ENCODE data around the gene SLFN11. TPM values are rescaled to one million over a fixed set of nuclear protein-coding genes. Genes with fewer than 3 reads are reported as not detected.
"Not testable (repeated sequence)": the region's sequence is repeated elsewhere in the genome, so short reads cannot be mapped to it uniquely, and the experiment has no call there.

Gene SLFN11
- total and polyA plus RNA-seq, 12 donors: 4.3 to 25.7 (median 17.1) TPM

DNA sequence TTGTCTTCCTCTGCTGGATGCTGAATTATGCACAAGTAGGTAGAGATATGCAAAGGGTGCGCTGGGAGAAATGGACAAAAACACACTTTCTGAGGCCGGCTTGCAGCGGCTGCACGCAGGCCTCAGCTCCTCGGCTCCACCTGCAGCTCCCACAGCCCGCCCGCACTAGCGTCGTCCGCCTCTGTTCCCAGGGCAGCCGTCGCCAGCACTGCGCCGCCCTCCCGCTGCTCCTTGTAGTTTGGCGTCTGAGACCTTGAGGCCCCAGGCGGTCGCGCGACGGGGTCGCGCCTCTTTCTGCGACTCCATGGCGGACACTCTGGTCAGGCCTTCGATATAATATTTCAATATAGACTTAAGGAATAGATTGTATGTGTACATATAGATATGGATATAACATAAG, 34.1 kb upstream of the SLFN11 start:
- H3K4me3 ChIP-seq: no peak overlapping the region
- 87 to 90% methylated on average over 23 to 26 of the region's 26 CpGs for WGBS, 2 donors
- DNase-seq: no peak
- peaks cover 0 to 79% (median 14%) of the 10 kb centered on the region in 9 donors for H3K36me3 ChIP-seq
- TF ChIP-seq, protein P1, sequence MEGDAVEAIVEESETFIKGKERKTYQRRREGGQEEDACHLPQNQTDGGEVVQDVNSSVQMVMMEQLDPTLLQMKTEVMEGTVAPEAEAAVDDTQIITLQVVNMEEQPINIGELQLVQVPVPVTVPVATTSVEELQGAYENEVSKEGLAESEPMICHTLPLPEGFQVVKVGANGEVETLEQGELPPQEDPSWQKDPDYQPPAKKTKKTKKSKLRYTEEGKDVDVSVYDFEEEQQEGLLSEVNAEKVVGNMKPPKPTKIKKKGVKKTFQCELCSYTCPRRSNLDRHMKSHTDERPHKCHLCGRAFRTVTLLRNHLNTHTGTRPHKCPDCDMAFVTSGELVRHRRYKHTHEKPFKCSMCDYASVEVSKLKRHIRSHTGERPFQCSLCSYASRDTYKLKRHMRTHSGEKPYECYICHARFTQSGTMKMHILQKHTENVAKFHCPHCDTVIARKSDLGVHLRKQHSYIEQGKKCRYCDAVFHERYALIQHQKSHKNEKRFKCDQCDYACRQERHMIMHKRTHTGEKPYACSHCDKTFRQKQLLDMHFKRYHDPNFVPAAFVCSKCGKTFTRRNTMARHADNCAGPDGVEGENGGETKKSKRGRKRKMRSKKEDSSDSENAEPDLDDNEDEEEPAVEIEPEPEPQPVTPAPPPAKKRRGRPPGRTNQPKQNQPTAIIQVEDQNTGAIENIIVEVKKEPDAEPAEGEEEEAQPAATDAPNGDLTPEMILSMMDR (IDR thresholded peaks at IDR 0.05): no peak
- no peaks in the 10 kb centered on the region for H3K4me1 ChIP-seq
- no peaks in the 10 kb centered on the region for H3K27me3 ChIP-seq
- no peak for ATAC-seq
- H3K9me3 ChIP-seq: no peaks in the 10 kb centered on the region
- intact Hi-C loops (cut with DNase I): no loop called here
- no peak overlapping the region for H3K27ac ChIP-seq

- intact Hi-C loops (cut with DNase I): no loop called here
- TF ChIP-seq, protein P1 (IDR thresholded peaks at IDR 0.05): no peak
- 74 to 76% methylated on average over 1 of the region's 1 CpG for WGBS, 2 donors
Observed at GRCh38 chr17:35406568-35406967, 33.1 kb upstream of the SLFN11 start.

GRCh38 chr17:35404360-35404759, 30.9 kb upstream of the SLFN11 start:
- Histone ChIP-seq H3K27ac (no peak overlapping the region), H3K4me1 (no peaks in the 10 kb centered on the region), H3K9me3 (peaks cover 0 to 2% (median 0%) of the 10 kb centered on the region in 11 donors), H3K27me3 (no peaks in the 10 kb centered on the region), H3K4me3 (no peak overlapping the region), H3K36me3 (peaks cover 0 to 47% (median 5%) of the 10 kb centered on the region in 9 donors)
- DNase-seq (no peak), ATAC-seq (no peak)
- TF ChIP-seq, protein P1 (IDR thresholded peaks at IDR 0.05): no peak
- WGBS, 2 donors: 82 to 94% methylated on average over 1 of the region's 1 CpG
- intact Hi-C loops (cut with DNase I): no loop called here

More at GRCh38 chr17:35406568-35406967, 33.1 kb upstream of the SLFN11 start:
- H3K27ac ChIP-seq: no peak overlapping the region
- ATAC-seq (no peak), DNase-seq (no peak)
- H3K36me3 ChIP-seq: peaks cover 0 to 69% (median 14%) of the 10 kb centered on the region in 9 donors
- no peaks in the 10 kb centered on the region for H3K27me3 ChIP-seq
- H3K4me1 ChIP-seq: no peaks in the 10 kb centered on the region
- no peak overlapping the region for H3K4me3 ChIP-seq
- no peaks in the 10 kb centered on the region for H3K9me3 ChIP-seq

DNA sequence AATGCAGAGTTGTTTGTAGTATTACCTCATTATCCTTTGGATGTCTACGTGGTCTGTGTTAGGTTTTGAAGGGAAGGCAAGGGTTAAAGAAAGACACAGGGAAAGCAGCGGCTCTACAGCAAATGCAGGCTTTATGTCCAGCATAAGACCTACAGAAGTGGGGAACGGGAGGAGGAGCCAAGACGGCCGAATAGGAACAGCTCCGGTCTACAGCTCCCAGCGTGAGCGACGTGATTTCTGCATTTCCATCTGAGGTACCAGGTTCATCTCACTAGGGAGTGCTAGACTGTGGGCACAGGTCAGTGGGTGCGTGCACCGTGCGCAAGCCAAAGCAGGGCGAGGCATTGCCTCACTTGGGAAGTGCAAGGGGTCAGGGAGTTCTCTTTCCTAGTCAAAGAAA, 20.4 kb upstream of the SLFN11 start:
- H3K9me3 ChIP-seq; H3K27me3 ChIP-seq; H3K27ac ChIP-seq; intact Hi-C loops (cut with DNase I); H3K36me3 ChIP-seq; DNase-seq; H3K4me3 ChIP-seq; ATAC-seq: not testable (repeated sequence)
- peaks cover 0 to 11% (median 0%) of the 10 kb centered on the region in 9 donors for H3K4me1 ChIP-seq
- WGBS, 2 donors: 92 to 93% methylated on average over 12 to 13 of the region's 13 CpGs

DNA sequence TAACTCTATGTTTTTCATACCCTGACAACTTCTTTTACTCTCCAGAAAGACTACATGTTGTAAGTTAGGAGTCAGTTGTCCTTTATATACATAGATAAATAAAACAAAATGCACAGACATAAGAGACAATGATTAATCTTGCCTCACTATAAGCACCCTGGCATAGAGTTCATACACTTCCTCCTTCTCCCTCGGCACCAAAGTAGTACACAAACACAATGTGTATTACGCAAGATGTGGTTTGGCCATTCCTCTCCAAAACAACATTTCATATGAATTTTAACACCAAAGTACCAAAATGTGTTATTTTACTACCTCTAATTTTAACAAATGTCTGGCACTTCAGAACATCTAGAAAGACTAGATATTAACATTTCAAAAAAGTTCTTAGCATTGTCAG, 17.2 kb upstream of the SLFN11 start:
- DNase-seq: no peak
- intact Hi-C loops (cut with DNase I): no loop called here
- Histone ChIP-seq H3K4me1 (peaks cover 0 to 11% (median 0%) of the 10 kb centered on the region in 9 donors), H3K9me3 (peaks cover 0 to 2% (median 0%) of the 10 kb centered on the region in 11 donors), H3K4me3 (no peak overlapping the region), H3K27me3 (peaks cover 0 to 8% (median 0%) of the 10 kb centered on the region in 7 donors), H3K36me3 (no peaks in the 10 kb centered on the region), H3K27ac (no peak overlapping the region)
- no peak for ATAC-seq
- TF ChIP-seq, protein P1 (IDR thresholded peaks at IDR 0.05): no peak
- 48 to 56% methylated on average over 2 of the region's 2 CpGs for WGBS, 2 donors

All from heart right ventricle (tissue), 16 donors.